ENCODE data around the gene LNX1.
A peak's percentile ranks its signal among the peaks of the same experiment; 100 is the strongest.
"Not testable (repeated sequence)": the region's sequence is repeated elsewhere in the genome, so short reads cannot be mapped to it uniquely, and the experiment has no call there.

Gene LNX1

GRCh38 chr4:53490965-53491622, 100.2 kb downstream of the LNX1 start:
- DNase-seq: peak; percentile 76

GRCh38 chr4:53490161-53490956, 100.9 kb downstream of the LNX1 start:
- DNase-seq: no peak

GRCh38 chr4:53489279-53489889, 101.9 kb downstream of the LNX1 start:
- peak; percentile 57 for DNase-seq

GRCh38 chr4:53487766-53488165, 103.5 kb downstream of the LNX1 start:
- no peak for DNase-seq

GRCh38 chr4:53485658-53486040, 105.6 kb downstream of the LNX1 start:
- DNase-seq: no peak

- no peak for DNase-seq
Measured at GRCh38 chr4:53484911-53485657, 106.2 kb downstream of the LNX1 start.

GRCh38 chr4:53483250-53483649, 108.0 kb downstream of the LNX1 start:
- no peak for DNase-seq

- no peak for DNase-seq
Measured at GRCh38 chr4:53481586-53481985, 109.7 kb downstream of the LNX1 start.

GRCh38 chr4:53480909-53481308, 110.4 kb downstream of the LNX1 start:
- no peak for DNase-seq

GRCh38 chr4:53479736-53480525, 111.4 kb downstream of the LNX1 start:
- peak; percentile 67 for DNase-seq

- peak; percentile 84 for DNase-seq
Measured at GRCh38 chr4:53478671-53479456, 112.4 kb downstream of the LNX1 start.

- no peak for DNase-seq
Measured at GRCh38 chr4:53477636-53478035, 113.7 kb downstream of the LNX1 start.

GRCh38 chr4:53477038-53477565, 114.2 kb downstream of the LNX1 start:
- DNase-seq: no peak

- DNase-seq: peak; percentile 96
Measured at GRCh38 chr4:53476232-53477037, 114.9 kb downstream of the LNX1 start.

- not testable (repeated sequence) for DNase-seq
Measured at GRCh38 chr4:53466576-53466975, 124.7 kb downstream of the LNX1 start.

- DNase-seq: no peak
Measured at GRCh38 chr4:53465891-53466290, 125.4 kb downstream of the LNX1 start.

- DNase-seq: no peak
Measured at GRCh38 chr4:53465281-53465680, 126.0 kb downstream of the LNX1 start.

GRCh38 chr4:53463340-53463739, 127.9 kb downstream of the LNX1 start:
- no peak for DNase-seq

- DNase-seq: no peak
Measured at GRCh38 chr4:53461244-53461643, 130.0 kb downstream of the LNX1 start.

- peak; percentile 64 for DNase-seq
Measured at GRCh38 chr4:53459548-53459947, 131.7 kb downstream of the LNX1 start.

Measured in EL (cell line).